Astrocyte (in vitro differentiated cells and primary cell): ENCODE results near the gene HMGN3. TPM values are rescaled to one million over a fixed set of nuclear protein-coding genes. Genes with fewer than 3 reads are reported as not detected.

Experiments used
- DNase-seq: peaks from one replicate; pipeline ENCODE4 v3.0.0-alpha.2; 2010; ENCODE audit warnings: low read depth
- FAIRE-seq: peaks from 2 replicates; lab custom pipeline; 2011; peaks lifted over from hg19 to GRCh38; lab: Jason Lieb, UNC
- H2AFZ ChIP-seq: 2 replicates; pipeline ENCODE4 v1.6.0; 2012; ENCODE audit warnings: low read depth, low read length, inconsistent platforms
- H3K27ac ChIP-seq: 2 replicates; pipeline ENCODE4 v1.5.1; 2011; ENCODE audit warnings: low read depth, low read length, inconsistent platforms
- H3K27me3 ChIP-seq: 2 replicates; pipeline ENCODE4 v1.6.0; 2011; ENCODE audit warnings: low read length, inconsistent platforms; ENCODE audit not compliant: insufficient read depth
- H3K36me3 ChIP-seq: 2 replicates; pipeline ENCODE4 v1.5.1; 2011; ENCODE audit warnings: low read length, inconsistent platforms; ENCODE audit not compliant: insufficient read depth
- H3K4me1 ChIP-seq: 2 replicates; pipeline ENCODE4 v1.5.1; 2011; ENCODE audit warnings: low read length, inconsistent platforms; ENCODE audit not compliant: insufficient read depth
- H3K4me2 ChIP-seq: 2 replicates; pipeline ENCODE4 v1.6.0; 2012; ENCODE audit warnings: low read length, inconsistent platforms
- H3K4me3 ChIP-seq: 2 replicates; pipeline ENCODE4 v1.5.1; 2011; ENCODE audit warnings: low read depth, mild to moderate bottlenecking, low read length, inconsistent platforms; ENCODE audit not compliant: insufficient read depth
- H3K79me2 ChIP-seq: 2 replicates; pipeline ENCODE4 v1.6.0; 2012; ENCODE audit warnings: mild to moderate bottlenecking, low read length, inconsistent platforms; ENCODE audit not compliant: insufficient read depth
- H3K9ac ChIP-seq: 2 replicates; pipeline ENCODE4 v1.6.0; 2012; ENCODE audit warnings: mild to moderate bottlenecking, low read length, inconsistent platforms
- H3K9me3 ChIP-seq: 2 replicates; pipeline ENCODE4 v1.5.1; 2012; ENCODE audit warnings: low read depth, mild to moderate bottlenecking, low read length, inconsistent platforms; ENCODE audit not compliant: insufficient read depth
- H4K20me1 ChIP-seq: 2 replicates; pipeline ENCODE4 v1.6.0; 2012; ENCODE audit warnings: low read length, inconsistent platforms; ENCODE audit not compliant: insufficient read depth
- H3K27ac Mint-ChIP-seq: one replicate; pipeline ENCODE4 v1.8.0; 2021; ENCODE audit warnings: mild to moderate bottlenecking, mixed read lengths; ENCODE audit not compliant: unreplicated experiment
- H3K27me3 Mint-ChIP-seq: one replicate; pipeline ENCODE4 v1.8.0; 2021; ENCODE audit warnings: low read depth, mixed read lengths; ENCODE audit not compliant: unreplicated experiment
- H3K36me3 Mint-ChIP-seq: one replicate; pipeline ENCODE4 v1.8.0; 2021; ENCODE audit warnings: low read depth, mixed read lengths; ENCODE audit not compliant: unreplicated experiment
- H3K4me1 Mint-ChIP-seq: one replicate; pipeline ENCODE4 v1.8.0; 2021; ENCODE audit warnings: low read depth, mixed read lengths; ENCODE audit not compliant: unreplicated experiment
- H3K4me3 Mint-ChIP-seq: one replicate; pipeline ENCODE4 v1.8.0; 2021; ENCODE audit warnings: mild to moderate bottlenecking, moderate library complexity, mixed read lengths; ENCODE audit not compliant: unreplicated experiment
- H3K9me3 Mint-ChIP-seq: one replicate; pipeline ENCODE4 v1.8.0; 2021; ENCODE audit warnings: mild to moderate bottlenecking, mixed read lengths; ENCODE audit not compliant: unreplicated experiment
- EZH2 ChIP-seq: IDR thresholded peaks from 2 replicates; pipeline ENCODE4 v1.6.1; 2012; ENCODE audit warnings: mild to moderate bottlenecking, low read length, inconsistent platforms; ENCODE audit not compliant: insufficient read depth
- total RNA-seq: library from RNA; stranded (reverse); gene quantifications from 2 replicates; pipeline ENCODE4 v1.2.1, GENCODE V29; 2021
- TF ChIP-seq, protein P1 (sequence below): IDR thresholded peaks from 2 replicates; pipeline ENCODE4 v1.5.1; 2011; ENCODE audit warnings: low read depth, mild to moderate bottlenecking, inconsistent platforms, low read length, moderate library complexity; ENCODE audit not compliant: insufficient read depth

The HMGN3 gene
- total RNA-seq, 1 donor from 2014 or later: 71.5 TPM

DNA sequence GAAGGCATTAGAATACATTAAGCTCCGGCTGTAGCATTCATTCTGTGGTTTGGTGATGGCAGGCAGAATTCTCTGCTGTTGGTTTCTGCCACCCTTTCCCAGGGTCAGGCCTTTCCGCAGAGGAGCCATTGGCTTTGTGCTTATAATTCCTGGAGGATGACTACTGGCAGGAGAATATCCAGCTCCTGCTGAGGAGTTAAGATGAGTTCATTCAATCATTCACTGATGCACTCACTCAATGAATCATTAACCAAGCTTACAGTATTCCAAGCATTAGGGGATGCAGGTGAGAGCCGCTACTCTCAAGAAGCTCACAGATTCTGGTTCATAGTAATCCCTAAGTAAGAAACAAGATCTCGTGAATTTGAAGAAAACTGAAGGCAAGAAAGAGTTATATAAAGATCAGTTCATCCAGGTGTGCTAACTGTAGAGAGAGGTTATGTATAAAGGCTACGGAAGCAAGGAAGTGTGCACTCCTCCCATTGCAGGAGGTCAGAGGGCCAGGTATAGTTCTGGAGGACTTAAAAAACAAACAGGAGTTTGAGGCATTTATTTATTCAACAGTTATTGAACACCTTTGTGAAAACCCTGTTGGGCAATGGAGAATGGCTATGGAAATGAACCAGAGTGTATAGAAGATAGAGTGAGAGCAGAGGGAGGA is 75.5 kb downstream of the HMGN3 start:
- Mint-ChIP-seq H3K9me3 (peaks cover 2% of the 10 kb centered on the region), H3K27me3 (no peaks in the 10 kb centered on the region), H3K27ac (peak overlapping the region; percentile 60), H3K4me1 (peaks cover 14% of the 10 kb centered on the region), H3K4me3 (no peak overlapping the region), H3K36me3 (no peaks in the 10 kb centered on the region)
- Histone ChIP-seq H2AFZ (no peak overlapping the region), H3K9ac (no peak overlapping the region), H3K27ac (no peak overlapping the region), H3K4me1 (peaks cover 3% of the 10 kb centered on the region), H3K27me3 (no peaks in the 10 kb centered on the region), H3K36me3 (no peaks in the 10 kb centered on the region), H3K4me3 (no peak overlapping the region), H3K79me2 (no peaks in the 10 kb centered on the region), H3K9me3 (no peaks in the 10 kb centered on the region), H4K20me1 (no peaks in the 10 kb centered on the region), H3K4me2 (peak overlapping the region; percentile 29)
- DNase-seq (peak; percentile 35), FAIRE-seq (no peak)
- TF ChIP-seq, protein P1, sequence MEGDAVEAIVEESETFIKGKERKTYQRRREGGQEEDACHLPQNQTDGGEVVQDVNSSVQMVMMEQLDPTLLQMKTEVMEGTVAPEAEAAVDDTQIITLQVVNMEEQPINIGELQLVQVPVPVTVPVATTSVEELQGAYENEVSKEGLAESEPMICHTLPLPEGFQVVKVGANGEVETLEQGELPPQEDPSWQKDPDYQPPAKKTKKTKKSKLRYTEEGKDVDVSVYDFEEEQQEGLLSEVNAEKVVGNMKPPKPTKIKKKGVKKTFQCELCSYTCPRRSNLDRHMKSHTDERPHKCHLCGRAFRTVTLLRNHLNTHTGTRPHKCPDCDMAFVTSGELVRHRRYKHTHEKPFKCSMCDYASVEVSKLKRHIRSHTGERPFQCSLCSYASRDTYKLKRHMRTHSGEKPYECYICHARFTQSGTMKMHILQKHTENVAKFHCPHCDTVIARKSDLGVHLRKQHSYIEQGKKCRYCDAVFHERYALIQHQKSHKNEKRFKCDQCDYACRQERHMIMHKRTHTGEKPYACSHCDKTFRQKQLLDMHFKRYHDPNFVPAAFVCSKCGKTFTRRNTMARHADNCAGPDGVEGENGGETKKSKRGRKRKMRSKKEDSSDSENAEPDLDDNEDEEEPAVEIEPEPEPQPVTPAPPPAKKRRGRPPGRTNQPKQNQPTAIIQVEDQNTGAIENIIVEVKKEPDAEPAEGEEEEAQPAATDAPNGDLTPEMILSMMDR: no peak
- no peak for TF ChIP-seq EZH2

DNA sequence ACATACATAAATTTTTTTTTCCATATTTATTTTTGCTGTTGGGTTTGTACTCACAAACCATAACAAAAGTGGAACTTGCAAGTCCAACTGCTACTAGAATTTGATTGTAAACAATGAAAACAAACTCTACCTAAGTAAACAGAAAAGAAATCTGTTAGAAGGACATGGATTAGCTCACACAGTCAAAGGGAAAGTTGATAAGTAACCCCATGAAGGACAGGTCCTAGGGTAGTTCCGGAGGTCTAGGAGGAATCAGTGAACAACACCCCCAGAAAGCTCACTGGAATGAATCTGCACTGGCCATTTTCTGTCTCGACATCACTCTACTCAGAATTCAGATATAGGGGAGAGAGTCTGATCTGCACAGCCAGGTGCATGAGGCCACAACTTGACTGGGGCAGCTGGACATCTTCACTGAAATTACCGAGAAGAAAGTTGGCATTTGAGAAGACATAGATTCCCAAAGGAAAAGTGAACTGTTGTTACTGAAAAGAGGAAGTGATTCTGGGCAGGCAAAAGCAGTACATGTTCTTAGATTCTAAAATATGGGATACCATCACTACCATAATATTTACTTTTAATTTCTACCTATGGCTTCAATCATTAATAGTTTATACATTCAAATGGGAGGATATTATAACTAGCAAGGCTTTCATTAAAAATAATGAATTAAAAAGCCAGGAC is 76.4 kb downstream of the HMGN3 start:
- Histone ChIP-seq H3K4me3 (no peak overlapping the region), H3K79me2 (no peaks in the 10 kb centered on the region), H3K27ac (no peak overlapping the region), H3K4me1 (peaks cover 3% of the 10 kb centered on the region), H3K9ac (no peak overlapping the region), H2AFZ (no peak overlapping the region), H3K9me3 (no peaks in the 10 kb centered on the region), H4K20me1 (no peaks in the 10 kb centered on the region), H3K4me2 (no peak overlapping the region), H3K36me3 (no peaks in the 10 kb centered on the region), H3K27me3 (no peaks in the 10 kb centered on the region)
- H3K9me3 Mint-ChIP-seq: peaks cover 3% of the 10 kb centered on the region
- no peak for DNase-seq
- peaks cover 14% of the 10 kb centered on the region for H3K4me1 Mint-ChIP-seq
- H3K36me3 Mint-ChIP-seq: no peaks in the 10 kb centered on the region
- no peaks in the 10 kb centered on the region for H3K27me3 Mint-ChIP-seq
- no peak for FAIRE-seq
- no peak for TF ChIP-seq EZH2
- TF ChIP-seq, protein P1: no peak
- H3K4me3 Mint-ChIP-seq: no peak overlapping the region
- H3K27ac Mint-ChIP-seq: no peak overlapping the region

DNA sequence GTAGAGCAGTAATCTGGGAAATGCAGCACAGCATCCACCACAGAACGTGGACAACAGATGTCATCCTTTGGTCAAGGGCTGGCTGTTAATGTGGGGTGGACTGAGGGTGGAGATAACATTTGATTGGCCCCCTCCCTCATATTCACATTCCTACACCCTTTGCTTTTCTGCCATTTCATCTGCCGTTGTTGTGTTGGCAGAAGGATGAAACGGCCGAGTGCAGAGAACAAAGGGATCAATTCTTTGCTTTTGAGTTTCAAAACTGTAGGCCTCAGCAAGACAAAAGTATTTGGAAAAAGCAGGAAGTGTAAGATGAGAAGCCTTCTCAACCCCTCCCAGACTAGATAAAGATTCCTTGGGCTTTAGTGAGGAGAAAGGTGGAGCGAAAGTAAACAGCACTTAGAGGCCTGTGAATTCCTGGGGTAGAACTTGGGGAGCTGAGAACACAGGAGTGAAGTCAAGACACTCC is 82.2 kb downstream of the HMGN3 start:
- H3K9me3 Mint-ChIP-seq: peaks cover 2% of the 10 kb centered on the region
- no peaks in the 10 kb centered on the region for H3K27me3 Mint-ChIP-seq
- Histone ChIP-seq H3K27ac (no peak overlapping the region), H3K27me3 (no peaks in the 10 kb centered on the region), H3K79me2 (no peaks in the 10 kb centered on the region), H3K4me3 (no peak overlapping the region), H3K36me3 (no peaks in the 10 kb centered on the region), H3K9me3 (no peaks in the 10 kb centered on the region), H3K9ac (no peak overlapping the region), H2AFZ (peak overlapping the region; percentile 67), H3K4me1 (no peaks in the 10 kb centered on the region), H4K20me1 (no peaks in the 10 kb centered on the region), H3K4me2 (no peak overlapping the region)
- no peak overlapping the region for H3K4me3 Mint-ChIP-seq
- H3K36me3 Mint-ChIP-seq: no peaks in the 10 kb centered on the region
- no peak for TF ChIP-seq EZH2
- TF ChIP-seq, protein P1: no peak
- no peaks in the 10 kb centered on the region for H3K4me1 Mint-ChIP-seq
- no peak overlapping the region for H3K27ac Mint-ChIP-seq
- FAIRE-seq: no peak
- DNase-seq: no peak
